Lower leg skin (tissue), 4 donors: ENCODE data around the gene UBE2E2. TPM values are rescaled to one million over a fixed set of nuclear protein-coding genes. Genes with fewer than 3 reads are reported as not detected.

Source experiments
- DNase-seq, 2 donors: peaks; one replicate each; pipeline ENCODE4 v3.0.0-alpha.2; 2019; ENCODE audit warnings: low spot score in 2 of 2
- H3K4me3 ChIP-seq: fragments of 200-600 bp; sonication (generic); 2 replicates; pipeline ENCODE4 v1.5.1; 2017; ENCODE audit warnings: mild to moderate bottlenecking, low read depth; ENCODE audit not compliant: poor library complexity, severe bottlenecking
- POLR2A ChIP-seq, 2 donors: fragments of 450-650 bp; IDR thresholded peaks; one replicate each; pipeline ENCODE4 v1.6.1; 2016 to 2017; ENCODE audit warnings: antibody characterized with exemption in 2 of 2, mild to moderate bottlenecking in 1 of 2, moderate library complexity in 1 of 2
- WGBS, 2 donors: methylation state at CpG; one replicate each; pipeline ENCODE4 v1.1.5; 2018; 5-methylcytosine and 5-hydroxymethylcytosine counted together
- intact Hi-C: fragments of 100-400 bp; cut with DNase I; formaldehyde crosslinking; loops from one replicate; pipeline ENCODE4 v1.15.0; 2023; ENCODE audit warnings: low total_unique reads
- total RNA-seq, 4 donors: library from RNA; depleted of rRNA; stranded (reverse); fragments of >200 nt; gene quantifications; one replicate each; pipeline ENCODE4 v1.1.0, GENCODE V29; 2016
- TF ChIP-seq, protein P1 (sequence below), 3 donors: fragments of 450-650 bp; IDR thresholded peaks; one replicate each; pipeline ENCODE4 v1.5.1; 2016; ENCODE audit warnings: antibody characterized with exemption in 3 of 3, mild to moderate bottlenecking in 3 of 3, moderate library complexity in 2 of 3

UBE2E2 gene
- total RNA-seq, 4 donors from 2014 or later: 20.0 to 54.7 (median 33.3) TPM

GRCh38 chr3:23242106-23242505 is 39.0 kb downstream of the UBE2E2 start:
- no peak for DNase-seq
- WGBS, 2 donors: 85 to 88% methylated on average over 2 of the region's 2 CpGs
- no peak overlapping the region for H3K4me3 ChIP-seq
- intact Hi-C loops: no loop called here
- no peak for TF ChIP-seq POLR2A (IDR thresholded peaks at IDR 0.05)
- TF ChIP-seq, protein P1, sequence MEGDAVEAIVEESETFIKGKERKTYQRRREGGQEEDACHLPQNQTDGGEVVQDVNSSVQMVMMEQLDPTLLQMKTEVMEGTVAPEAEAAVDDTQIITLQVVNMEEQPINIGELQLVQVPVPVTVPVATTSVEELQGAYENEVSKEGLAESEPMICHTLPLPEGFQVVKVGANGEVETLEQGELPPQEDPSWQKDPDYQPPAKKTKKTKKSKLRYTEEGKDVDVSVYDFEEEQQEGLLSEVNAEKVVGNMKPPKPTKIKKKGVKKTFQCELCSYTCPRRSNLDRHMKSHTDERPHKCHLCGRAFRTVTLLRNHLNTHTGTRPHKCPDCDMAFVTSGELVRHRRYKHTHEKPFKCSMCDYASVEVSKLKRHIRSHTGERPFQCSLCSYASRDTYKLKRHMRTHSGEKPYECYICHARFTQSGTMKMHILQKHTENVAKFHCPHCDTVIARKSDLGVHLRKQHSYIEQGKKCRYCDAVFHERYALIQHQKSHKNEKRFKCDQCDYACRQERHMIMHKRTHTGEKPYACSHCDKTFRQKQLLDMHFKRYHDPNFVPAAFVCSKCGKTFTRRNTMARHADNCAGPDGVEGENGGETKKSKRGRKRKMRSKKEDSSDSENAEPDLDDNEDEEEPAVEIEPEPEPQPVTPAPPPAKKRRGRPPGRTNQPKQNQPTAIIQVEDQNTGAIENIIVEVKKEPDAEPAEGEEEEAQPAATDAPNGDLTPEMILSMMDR (IDR thresholded peaks at IDR 0.05): no peak

- intact Hi-C loops: no loop called here
Measured at GRCh38 chr3:23244324-23245041, 41.4 kb downstream of the UBE2E2 start.

DNA sequence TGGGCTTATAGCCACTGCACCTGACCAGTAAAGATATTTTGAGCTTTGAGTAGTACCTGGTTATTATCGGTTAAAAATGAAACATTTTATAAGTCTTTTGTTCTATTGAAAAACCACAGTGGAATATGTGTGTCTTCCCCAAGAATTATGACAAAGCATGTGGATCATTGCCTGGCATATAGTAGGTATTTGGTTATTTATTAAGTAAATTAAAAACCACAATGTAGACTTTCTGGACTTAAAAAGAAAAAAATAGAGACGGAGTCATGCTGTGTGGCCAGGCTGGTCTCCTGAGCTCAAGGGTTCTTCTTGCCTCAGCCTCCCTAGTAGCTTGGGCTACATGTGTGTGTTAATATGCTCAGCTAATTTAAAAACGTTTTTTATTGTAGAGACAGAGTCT is 43.5 kb downstream of the UBE2E2 start:
- intact Hi-C loops: no loop called here
- WGBS, 2 donors: 83 to 84% methylated on average over 3 of the region's 3 CpGs

More at GRCh38 chr3:23244324-23245041, 41.4 kb downstream of the UBE2E2 start:
- WGBS, 2 donors: 54 to 58% methylated on average over 2 of the region's 2 CpGs
- no peak overlapping the region for H3K4me3 ChIP-seq
- no peak for DNase-seq
- TF ChIP-seq, protein P1 (IDR thresholded peaks at IDR 0.05): no peak
- no peak for TF ChIP-seq POLR2A (IDR thresholded peaks at IDR 0.05)

GRCh38 chr3:23248594-23249131 is 45.5 kb downstream of the UBE2E2 start:
- no peak overlapping the region for H3K4me3 ChIP-seq
- DNase-seq: no peak
- intact Hi-C loops: no loop called here
- no peak for TF ChIP-seq POLR2A (IDR thresholded peaks at IDR 0.05)
- TF ChIP-seq, protein P1 (IDR thresholded peaks at IDR 0.05): no peak
- 87 to 94% methylated on average over 6 of the region's 6 CpGs for WGBS, 2 donors

More for the DNA sequence above, 43.5 kb downstream of the UBE2E2 start:
- H3K4me3 ChIP-seq: no peak overlapping the region
- no peak for TF ChIP-seq POLR2A (IDR thresholded peaks at IDR 0.05)
- TF ChIP-seq, protein P1 (IDR thresholded peaks at IDR 0.05): no peak
- DNase-seq: no peak

DNA sequence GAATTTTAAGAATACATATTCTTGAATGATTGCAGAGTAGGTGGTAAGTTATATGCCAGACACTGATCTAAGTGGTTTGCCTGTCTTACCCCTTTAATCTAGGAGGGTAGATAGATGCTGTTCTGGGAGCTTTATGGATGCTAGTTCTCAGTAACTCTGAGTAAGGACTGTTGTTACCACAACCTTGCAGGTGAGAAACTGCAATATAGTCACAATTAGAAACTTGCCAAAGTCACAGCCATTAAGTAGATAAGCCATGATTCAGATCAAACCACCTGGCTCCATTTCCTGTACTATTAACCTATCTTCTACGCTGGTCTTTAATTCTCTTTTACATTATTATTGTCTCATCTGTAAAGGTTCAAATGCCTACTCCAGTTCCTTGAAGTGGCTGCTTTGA is 46.8 kb downstream of the UBE2E2 start:
- intact Hi-C loops: no loop called here
- TF ChIP-seq, protein P1 (IDR thresholded peaks at IDR 0.05): no peak
- TF ChIP-seq POLR2A (IDR thresholded peaks at IDR 0.05): no peak
- WGBS, 2 donors: 83 to 95% methylated on average over 1 of the region's 1 CpG
- no peak for DNase-seq
- H3K4me3 ChIP-seq: no peak overlapping the region
